Measurements from ENCODE around the gene TAOK3. TPM values are rescaled to one million over a fixed set of nuclear protein-coding genes. Genes with fewer than 3 reads are reported as not detected.

Gene TAOK3
- total and polyA plus RNA-seq, 2 of the 4 experiments (the other 2 are of a cell fraction): 26.3 to 54.5 TPM

DNA sequence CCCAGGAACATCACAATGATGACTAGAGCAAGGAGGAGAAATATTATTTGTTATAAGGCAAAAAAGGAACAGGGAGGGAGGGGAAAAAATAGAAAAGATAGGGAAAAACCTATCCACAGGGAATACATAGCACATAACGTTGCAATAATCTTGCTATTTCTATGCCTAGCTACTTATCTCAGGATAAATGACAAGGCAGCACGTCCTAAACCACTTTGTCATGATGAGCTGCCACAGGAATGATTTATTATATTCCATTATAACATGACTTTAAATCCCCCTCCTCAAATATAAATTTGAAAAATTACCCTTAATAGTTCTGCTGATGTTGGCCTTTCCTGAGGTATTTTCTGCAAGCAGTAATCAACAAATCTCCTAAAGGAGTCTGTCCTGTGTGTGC lies 160.1 kb downstream of the TAOK3 start:
- Histone ChIP-seq H4K8ac (ENCODE audit: low read depth in 2 of 2, low read length in 2 of 2) (no peak overlapping the region), H3K27me3 (ENCODE audit: control insufficient read depth, insufficient read depth, low read length) (no peaks in the 10 kb centered on the region), H2AK9ac (replicated peaks; ENCODE audit: low read depth, low read length, poor library complexity) (no peak overlapping the region), H3K56ac (ENCODE audit: extremely low read depth, insufficient read depth, low read length) (no peak overlapping the region), H4K5ac (ENCODE audit: low read depth, low read length) (no peak overlapping the region), H3K36me3 (ENCODE audit: control insufficient read depth, insufficient read depth, low read length) (peaks cover 8% of the 10 kb centered on the region), H3K9me3 (ENCODE audit: control insufficient read depth, insufficient read depth, low read length) (no peaks in the 10 kb centered on the region), H3K9ac (ENCODE audit: low read depth, low read length) (no peak overlapping the region), H4K20me1 (ENCODE audit: insufficient read depth, low read length) (no peaks in the 10 kb centered on the region), H3K9me1 (ENCODE audit: insufficient read depth, low read length) (no peaks in the 10 kb centered on the region), H3K4ac (ENCODE audit: low read depth, low read length) (no peak overlapping the region), H2BK15ac (ENCODE audit: low read depth, low read length) (no peak overlapping the region), H3K4me3 (ENCODE audit: insufficient read depth, low read depth, low read length) (no peak overlapping the region), H3K18ac (ENCODE audit: low read depth, low read length) (no peak overlapping the region), H3K4me2 (ENCODE audit: low read depth, low read length) (no peak overlapping the region), H2AFZ (replicated peaks; ENCODE audit: low read length, poor library complexity) (no peak overlapping the region), H2BK20ac (ENCODE audit: low read depth, low read length) (no peak overlapping the region), H3K79me1 (ENCODE audit: low read depth in 1 of 2, low read length in 2 of 2) (peaks cover 0 to 4% of the 10 kb centered on the region in 2 experiments; a peak in 2 of 4 replicates), H3K4me1 (ENCODE audit: control insufficient read depth, insufficient read depth, low read length) (no peaks in the 10 kb centered on the region), H3K27ac (ENCODE audit: insufficient read depth, low read length) (no peak overlapping the region), H2BK120ac (ENCODE audit: low read depth, low read length) (no peak overlapping the region), H3K14ac (replicated peaks; ENCODE audit: low read depth, low read length) (no peak overlapping the region), H2BK5ac (ENCODE audit: low read depth, low read length, poor library complexity, severe bottlenecking) (no peak overlapping the region), H2AK5ac (ENCODE audit: low read depth, low read length) (no peak overlapping the region), H4K91ac (ENCODE audit: insufficient read depth, low read depth, low read length) (no peak overlapping the region), H3K23ac (ENCODE audit: low read depth, low read length) (no peak overlapping the region)
- ATAC-seq (ENCODE audit: low read depth) (no peak), DNase-seq (no peak)
- POLR2A ChIA-PET (ENCODE audit: unreplicated experiment): no interaction called here
- no TSS peak for BruUV-seq (replicated peaks)
- dilution Hi-C loops (cut with HindIII; ENCODE audit: low sequenced_read_pairs, unreplicated experiment) (no loop called here), in situ Hi-C loops (cut with MboI; ENCODE audit: low sequenced_read_pairs) (no loop called here), intact Hi-C loops (cut with micrococcal nuclease) (no loop called here)
- TF ChIP-seq MAZ (IDR thresholded peaks at IDR 0.05; ENCODE audit: borderline replicate concordance, low read depth, low read length) (no peak), FOS (IDR thresholded peaks at IDR 0.05; ENCODE audit: low read depth, low read length) (no peak), RFX5 (IDR thresholded peaks at IDR 0.05; ENCODE audit: low read depth, low read length) (no peak), RCOR1 (IDR thresholded peaks at IDR 0.05; ENCODE audit: insufficient replicate concordance, low read length) (no peak)
- TF ChIP-seq, protein P1, sequence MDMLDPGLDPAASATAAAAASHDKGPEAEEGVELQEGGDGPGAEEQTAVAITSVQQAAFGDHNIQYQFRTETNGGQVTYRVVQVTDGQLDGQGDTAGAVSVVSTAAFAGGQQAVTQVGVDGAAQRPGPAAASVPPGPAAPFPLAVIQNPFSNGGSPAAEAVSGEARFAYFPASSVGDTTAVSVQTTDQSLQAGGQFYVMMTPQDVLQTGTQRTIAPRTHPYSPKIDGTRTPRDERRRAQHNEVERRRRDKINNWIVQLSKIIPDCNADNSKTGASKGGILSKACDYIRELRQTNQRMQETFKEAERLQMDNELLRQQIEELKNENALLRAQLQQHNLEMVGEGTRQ (IDR thresholded peaks at IDR 0.05; ENCODE audit: low read depth, low read length): no peak
- TF ChIP-seq, protein P2, sequence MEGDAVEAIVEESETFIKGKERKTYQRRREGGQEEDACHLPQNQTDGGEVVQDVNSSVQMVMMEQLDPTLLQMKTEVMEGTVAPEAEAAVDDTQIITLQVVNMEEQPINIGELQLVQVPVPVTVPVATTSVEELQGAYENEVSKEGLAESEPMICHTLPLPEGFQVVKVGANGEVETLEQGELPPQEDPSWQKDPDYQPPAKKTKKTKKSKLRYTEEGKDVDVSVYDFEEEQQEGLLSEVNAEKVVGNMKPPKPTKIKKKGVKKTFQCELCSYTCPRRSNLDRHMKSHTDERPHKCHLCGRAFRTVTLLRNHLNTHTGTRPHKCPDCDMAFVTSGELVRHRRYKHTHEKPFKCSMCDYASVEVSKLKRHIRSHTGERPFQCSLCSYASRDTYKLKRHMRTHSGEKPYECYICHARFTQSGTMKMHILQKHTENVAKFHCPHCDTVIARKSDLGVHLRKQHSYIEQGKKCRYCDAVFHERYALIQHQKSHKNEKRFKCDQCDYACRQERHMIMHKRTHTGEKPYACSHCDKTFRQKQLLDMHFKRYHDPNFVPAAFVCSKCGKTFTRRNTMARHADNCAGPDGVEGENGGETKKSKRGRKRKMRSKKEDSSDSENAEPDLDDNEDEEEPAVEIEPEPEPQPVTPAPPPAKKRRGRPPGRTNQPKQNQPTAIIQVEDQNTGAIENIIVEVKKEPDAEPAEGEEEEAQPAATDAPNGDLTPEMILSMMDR (conservative IDR thresholded peaks at IDR 0.05; ENCODE audit: low read depth, low read length): no peak
- TF ChIP-seq, protein P3, sequence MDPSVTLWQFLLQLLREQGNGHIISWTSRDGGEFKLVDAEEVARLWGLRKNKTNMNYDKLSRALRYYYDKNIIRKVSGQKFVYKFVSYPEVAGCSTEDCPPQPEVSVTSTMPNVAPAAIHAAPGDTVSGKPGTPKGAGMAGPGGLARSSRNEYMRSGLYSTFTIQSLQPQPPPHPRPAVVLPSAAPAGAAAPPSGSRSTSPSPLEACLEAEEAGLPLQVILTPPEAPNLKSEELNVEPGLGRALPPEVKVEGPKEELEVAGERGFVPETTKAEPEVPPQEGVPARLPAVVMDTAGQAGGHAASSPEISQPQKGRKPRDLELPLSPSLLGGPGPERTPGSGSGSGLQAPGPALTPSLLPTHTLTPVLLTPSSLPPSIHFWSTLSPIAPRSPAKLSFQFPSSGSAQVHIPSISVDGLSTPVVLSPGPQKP (IDR thresholded peaks at IDR 0.05; ENCODE audit: borderline replicate concordance, low read depth, low read length): no peak
- CTCF ChIA-PET: interaction anchor here (0.9 kb wide), 1 partner anchor 165 kb away, joined by 4 read pairs; no protein-coding TSS in a partner anchor
- no CpG with 5 or more reads among the region's 2 CpGs for WGBS, 2 experiments (ENCODE audit: extremely low coverage in 2 of 2, insufficient read length in 1 of 2)
